NCI-H1436 treated with DMSO at 0.1 percent for 48 hours (cell line): ENCODE data around the gene MRPL55.
A peak's percentile ranks its signal among the peaks of the same experiment; 100 is the strongest.

Source experiments
- DNase-seq: peaks from one replicate; lab custom pipeline; 2025; lab: John Stamatoyannopoulos, UW

MRPL55 gene

DNA sequence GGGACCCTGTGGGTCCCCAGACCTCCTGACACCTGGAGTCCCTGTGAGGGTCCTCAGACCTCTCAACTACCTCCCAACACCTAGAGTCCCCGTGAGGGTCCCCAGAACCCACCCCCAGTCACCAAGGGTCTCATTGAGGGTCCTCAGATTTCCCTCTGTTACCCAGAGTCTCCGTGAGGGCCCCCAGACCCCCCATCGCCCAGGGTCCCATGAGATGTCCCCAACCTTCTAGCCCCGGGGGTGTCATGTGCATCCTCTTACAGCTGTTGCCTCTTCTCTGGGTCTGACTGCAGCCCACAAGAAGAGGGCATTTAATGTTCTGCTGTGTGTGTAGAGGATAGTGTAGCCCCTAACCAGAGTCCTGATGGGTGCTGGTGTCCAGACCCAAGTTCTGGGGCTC lies 38.7 kb upstream of the MRPL55 start:
- no peak for DNase-seq

GRCh38 chr1:228147151-228147693 lies 38.1 kb upstream of the MRPL55 start:
- DNase-seq = no peak

GRCh38 chr1:228146417-228147150 lies 37.5 kb upstream of the MRPL55 start:
- DNase-seq = no peak

DNA sequence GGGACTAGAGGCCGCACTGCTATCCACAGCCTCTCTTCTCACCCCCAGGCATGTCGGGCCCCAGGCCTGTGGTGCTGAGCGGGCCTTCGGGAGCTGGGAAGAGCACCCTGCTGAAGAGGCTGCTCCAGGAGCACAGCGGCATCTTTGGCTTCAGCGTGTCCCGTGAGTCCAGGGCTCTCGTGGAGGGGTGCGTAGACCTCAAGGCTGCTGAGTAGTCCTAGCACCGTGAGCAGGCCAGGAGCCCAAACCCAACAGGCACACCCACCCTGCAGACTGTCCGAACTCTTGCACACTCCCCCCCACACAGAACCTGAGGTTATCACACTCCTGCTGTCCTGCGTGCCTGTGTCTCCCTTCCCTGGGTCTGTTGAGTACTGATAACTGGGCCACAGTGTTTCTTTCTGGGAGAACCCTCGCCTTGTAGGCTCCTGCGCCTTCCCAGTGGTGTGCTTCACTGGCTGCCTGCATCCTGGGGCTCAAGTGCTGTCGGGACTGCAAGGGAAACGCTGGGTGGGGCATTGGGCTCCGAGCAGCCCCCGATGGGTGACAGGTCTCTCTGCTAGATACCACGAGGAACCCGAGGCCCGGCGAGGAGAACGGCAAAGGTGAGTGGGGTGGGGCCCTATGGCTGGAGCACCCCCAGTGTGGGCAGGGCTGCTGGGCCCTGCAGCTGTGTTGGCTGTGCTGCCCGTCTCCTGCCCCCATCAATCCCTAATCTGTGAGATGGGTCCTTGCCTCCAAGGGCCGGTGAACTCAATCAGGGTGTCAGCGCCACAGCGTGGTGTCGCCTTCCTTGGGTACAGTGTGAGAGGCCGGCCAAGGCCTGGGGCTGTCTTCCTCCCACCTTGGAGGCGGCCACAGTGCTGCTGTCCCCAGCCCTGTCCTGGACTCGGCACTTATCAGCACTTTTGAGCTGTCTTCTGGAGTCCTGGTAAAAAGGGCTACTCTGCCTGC lies 36.6 kb upstream of the MRPL55 start:
- no peak for DNase-seq

GRCh38 chr1:228144993-228145343 lies 35.9 kb upstream of the MRPL55 start:
- no peak for DNase-seq

- no peak for DNase-seq
Measured at GRCh38 chr1:228144193-228144992, 35.3 kb upstream of the MRPL55 start.

DNA sequence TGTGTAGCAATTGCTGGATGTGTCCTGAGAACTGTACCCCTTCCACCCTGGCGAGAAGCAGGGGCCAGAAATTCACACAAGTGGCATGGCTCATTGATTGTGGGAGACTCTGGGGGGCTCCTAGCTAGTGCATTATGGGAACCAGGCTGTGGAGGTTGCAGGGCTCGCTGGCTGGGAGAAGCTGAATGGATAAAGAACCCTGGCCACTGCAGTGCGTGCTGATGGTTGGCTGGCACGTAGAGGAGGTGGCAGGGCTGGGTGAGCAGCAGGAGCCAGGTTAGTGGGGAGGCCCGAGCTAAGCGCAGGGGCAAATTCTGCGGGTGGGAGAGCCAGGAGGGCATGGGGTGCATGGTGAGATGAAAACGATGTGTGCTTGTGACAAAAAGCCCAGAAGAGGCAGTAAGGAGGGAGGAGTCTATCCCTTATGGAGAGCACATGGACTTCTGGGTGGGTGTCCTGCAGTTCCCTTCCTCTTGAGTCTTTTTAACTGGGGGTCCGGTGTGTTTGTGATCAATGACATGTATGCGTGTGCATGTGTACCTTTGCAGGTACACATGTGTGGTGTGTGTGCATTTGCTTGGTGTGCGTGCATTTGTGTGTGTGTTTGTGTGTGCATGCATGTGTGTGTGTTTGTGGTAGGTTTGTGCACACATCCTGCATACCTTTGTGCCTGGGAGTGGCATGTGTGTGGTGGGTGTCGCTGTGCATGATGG lies 34.5 kb upstream of the MRPL55 start:
- no peak for DNase-seq

GRCh38 chr1:228142701-228143136 lies 33.6 kb upstream of the MRPL55 start:
- no peak for DNase-seq

DNA sequence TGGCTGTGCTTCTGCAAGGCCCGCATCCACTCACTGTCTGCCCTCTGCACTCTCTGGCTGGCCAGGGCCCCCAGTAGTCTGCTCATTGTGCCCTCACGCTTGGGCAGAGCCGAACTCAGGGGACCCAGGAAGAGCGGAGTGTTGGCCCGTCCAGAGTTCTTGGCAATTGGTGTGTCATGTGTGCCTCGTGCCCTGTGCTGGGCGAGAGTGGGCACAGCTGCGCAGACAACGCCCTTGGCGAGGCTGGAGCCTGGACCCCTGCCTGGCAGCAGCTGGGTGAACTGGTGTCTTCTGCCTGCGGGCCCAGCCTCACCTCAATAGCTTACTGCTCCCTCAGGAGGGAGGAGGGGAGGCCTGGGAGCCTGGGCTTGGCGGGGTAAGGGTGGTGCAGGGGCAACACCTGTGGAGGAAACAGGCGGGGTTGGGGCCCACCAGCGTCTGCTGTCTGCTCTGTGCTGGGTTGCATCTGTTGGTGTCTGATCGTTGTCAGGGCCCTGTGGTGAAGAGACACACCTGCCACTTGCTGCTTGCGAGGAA lies 33.1 kb upstream of the MRPL55 start:
- DNase-seq = no peak

DNA sequence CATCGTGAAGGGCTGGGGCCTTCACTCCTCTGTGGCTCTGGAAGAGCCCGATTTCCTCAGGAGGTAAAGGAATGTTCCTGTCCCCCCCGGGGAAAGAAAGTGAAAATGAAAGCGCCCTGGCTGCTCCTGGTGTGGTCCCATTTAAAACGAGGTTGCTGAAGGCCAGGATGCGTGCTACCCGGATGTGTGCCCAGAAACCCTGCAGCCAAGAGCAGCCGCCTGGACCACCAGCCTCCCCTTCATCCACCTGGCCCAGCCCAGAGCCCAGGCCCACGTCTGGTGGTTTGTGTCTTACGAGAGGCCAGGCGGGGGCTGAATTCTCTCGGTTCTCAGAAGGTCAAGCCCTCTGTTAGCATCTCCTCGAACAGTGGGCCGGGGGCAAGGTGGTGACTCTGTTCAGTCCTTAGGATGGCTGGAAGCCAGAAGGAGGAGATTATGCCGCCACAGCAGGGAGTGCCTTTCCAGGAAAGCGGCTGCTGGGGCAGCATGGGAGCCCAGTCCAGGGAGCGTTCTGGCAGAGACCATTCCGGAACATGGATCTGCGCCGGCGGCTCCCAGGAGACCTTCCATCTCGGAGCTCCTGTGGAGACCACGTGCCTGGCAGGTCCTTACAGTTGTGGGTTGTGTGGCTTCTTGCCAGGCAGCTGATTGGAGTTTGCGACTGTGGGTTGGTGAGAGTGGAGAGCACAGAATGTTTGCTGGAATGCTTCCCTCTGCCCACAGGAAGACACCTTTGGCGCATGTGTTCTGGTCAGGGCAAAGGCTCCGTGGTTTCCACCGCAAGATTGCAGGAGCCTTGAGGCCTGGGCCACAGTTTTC lies 32.3 kb upstream of the MRPL55 start:
- DNase-seq = no peak

- no peak for DNase-seq
Measured at GRCh38 chr1:228140724-228141225, 31.7 kb upstream of the MRPL55 start.

- peak; percentile 99 for DNase-seq
Measured at GRCh38 chr1:228139931-228140723, 31.0 kb upstream of the MRPL55 start, which contains the start of gene GUK1. Gene GUK1 (plus strand): TSS chr1:228140279. CDS start chr1:228140303, 24 bp downstream.

DNA sequence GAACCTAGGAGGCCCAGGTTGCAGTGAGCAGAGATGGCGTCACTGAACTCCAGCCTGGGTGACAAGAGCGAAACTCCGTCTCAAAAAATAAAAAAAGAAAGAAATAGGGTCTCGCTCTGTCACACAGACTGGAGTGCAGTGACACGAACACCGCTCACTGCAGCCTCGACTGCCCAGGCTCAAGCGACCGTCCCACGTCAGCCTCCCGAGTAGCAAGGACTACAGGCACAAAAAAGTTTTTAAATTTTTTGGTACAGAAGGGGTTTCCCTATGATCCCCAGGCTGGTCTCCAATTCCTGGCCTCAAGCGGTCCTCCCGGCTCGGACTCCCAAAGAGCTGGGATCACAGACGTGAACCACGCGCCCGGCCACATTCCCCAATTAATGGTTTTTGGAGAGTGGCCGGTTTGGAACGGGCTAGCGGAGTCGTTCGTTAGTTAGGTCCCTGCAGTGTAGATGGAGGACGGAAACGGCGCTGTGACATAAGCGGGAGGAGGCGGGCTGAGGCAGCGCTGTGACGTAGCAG lies 30.4 kb upstream of the MRPL55 start:
- DNase-seq = no peak

DNA sequence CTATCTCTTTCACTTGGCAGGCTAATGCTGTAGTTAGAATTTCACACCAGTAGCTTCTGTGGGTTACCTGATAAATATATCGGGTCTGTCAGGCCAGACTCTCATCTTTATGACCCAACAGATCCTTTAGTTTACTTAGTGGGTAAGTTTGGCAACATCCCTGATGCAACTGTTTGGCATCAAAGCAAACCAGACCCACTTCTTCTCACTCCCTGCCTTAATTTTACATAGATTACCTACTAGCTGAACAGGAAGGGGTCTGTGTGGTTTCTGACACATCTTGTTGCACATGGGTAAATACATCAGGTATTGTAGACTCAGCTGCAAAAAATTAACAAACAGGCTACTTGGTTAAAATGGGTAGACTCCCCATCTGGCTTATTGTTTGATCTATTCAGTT lies 27.8 kb upstream of the MRPL55 start:
- no peak for DNase-seq

GRCh38 chr1:228134591-228134990 lies 25.5 kb upstream of the MRPL55 start:
- DNase-seq = no peak

DNA sequence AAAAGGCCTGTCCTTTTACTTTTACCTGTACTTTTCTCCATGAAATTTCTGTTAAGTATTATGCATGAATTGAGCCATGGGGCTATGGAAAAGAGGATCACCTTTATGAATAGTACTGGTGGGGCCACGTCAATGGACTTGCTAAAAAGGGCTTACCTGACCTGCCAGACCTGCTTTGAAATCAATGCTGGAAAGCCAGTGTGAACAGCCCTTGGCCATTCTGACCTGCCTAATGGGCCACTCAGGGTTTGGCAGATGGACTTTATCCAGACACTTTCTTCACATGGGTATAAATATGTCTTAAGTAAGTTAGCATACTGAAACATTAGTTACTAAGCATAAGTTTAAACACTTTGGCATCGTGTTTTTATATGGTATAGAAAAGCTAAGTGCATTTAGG lies 22.7 kb upstream of the MRPL55 start:
- no peak for DNase-seq

DNA sequence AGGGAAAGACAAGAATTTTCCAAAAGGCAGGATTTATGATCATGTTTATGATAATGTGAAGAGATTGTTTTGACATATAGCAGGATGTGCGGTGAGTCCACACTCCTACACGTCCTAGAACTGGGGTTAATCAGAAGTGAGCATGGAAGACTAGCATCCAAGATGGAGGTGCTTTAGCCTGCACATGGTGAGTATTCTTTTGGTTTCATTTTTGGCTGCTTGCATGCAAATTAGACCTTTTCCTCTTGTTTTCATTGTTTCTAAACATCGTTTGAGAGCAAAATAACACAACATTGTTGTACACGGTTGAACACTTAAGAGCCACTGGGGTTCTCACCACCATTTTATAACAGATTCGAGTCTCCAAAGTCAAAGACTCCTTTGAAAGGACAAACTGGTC lies 16.1 kb upstream of the MRPL55 start:
- DNase-seq = no peak

GRCh38 chr1:228123505-228123904 lies 14.4 kb upstream of the MRPL55 start:
- DNase-seq = no peak

GRCh38 chr1:228122921-228123441 lies 13.9 kb upstream of the MRPL55 start:
- DNase-seq = no peak
